GM21737 (cell line): ENCODE data around the gene CALR.
A peak's percentile ranks its signal among the peaks of the same experiment; 100 is the strongest.
"Not testable (repeated sequence)": the region's sequence is repeated elsewhere in the genome, so short reads cannot be mapped to it uniquely, and the experiment has no call there.

Source experiments
- ATAC-seq: cut with Tn5 transposase; IDR thresholded peaks from one replicate; pipeline ENCODE4 v1.9.1; 2021; ENCODE audit warnings: mild to moderate bottlenecking, moderate library complexity; ENCODE audit not compliant: unreplicated experiment

CALR gene

DNA sequence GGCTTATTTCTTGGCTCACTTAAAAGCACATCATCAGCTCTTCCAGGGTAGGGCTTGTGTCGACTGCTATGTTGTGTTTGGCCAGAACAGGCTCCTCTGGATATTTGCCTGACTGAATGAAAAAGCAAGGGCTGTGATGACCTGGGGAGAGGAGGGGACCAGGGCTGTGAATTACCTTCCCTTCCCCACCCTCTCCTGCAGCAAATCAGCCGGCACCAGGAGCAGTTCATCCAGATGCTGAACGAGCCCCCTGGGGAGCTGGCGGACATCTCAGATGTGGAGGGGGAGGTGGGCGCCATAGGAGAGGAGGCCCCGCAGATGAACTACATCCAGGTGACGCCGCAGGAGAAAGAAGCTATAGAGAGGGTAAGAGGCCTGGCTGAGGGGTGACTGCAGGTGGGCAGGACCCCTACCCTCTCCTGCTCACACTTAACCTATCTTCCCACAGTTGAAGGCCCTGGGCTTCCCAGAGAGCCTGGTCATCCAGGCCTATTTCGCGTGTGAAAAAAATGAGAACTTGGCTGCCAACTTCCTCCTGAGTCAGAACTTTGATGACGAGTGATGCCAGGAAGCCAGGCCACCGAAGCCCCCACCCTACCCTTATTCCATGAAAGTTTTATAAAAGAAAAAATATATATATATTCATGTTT, 14.2 kb downstream of the CALR start:
- no peak for ATAC-seq

- ATAC-seq: no peak
Measured at GRCh38 chr19:12953138-12953798, 14.9 kb downstream of the CALR start.

- no peak for ATAC-seq
Measured at GRCh38 chr19:12953799-12954611, 15.6 kb downstream of the CALR start.

GRCh38 chr19:12954612-12954962, 16.2 kb downstream of the CALR start:
- ATAC-seq: no peak

- not testable (repeated sequence) for ATAC-seq
Measured at GRCh38 chr19:12955575-12955974, 17.2 kb downstream of the CALR start.

GRCh38 chr19:12955996-12956395, 17.6 kb downstream of the CALR start:
- ATAC-seq: no peak

DNA sequence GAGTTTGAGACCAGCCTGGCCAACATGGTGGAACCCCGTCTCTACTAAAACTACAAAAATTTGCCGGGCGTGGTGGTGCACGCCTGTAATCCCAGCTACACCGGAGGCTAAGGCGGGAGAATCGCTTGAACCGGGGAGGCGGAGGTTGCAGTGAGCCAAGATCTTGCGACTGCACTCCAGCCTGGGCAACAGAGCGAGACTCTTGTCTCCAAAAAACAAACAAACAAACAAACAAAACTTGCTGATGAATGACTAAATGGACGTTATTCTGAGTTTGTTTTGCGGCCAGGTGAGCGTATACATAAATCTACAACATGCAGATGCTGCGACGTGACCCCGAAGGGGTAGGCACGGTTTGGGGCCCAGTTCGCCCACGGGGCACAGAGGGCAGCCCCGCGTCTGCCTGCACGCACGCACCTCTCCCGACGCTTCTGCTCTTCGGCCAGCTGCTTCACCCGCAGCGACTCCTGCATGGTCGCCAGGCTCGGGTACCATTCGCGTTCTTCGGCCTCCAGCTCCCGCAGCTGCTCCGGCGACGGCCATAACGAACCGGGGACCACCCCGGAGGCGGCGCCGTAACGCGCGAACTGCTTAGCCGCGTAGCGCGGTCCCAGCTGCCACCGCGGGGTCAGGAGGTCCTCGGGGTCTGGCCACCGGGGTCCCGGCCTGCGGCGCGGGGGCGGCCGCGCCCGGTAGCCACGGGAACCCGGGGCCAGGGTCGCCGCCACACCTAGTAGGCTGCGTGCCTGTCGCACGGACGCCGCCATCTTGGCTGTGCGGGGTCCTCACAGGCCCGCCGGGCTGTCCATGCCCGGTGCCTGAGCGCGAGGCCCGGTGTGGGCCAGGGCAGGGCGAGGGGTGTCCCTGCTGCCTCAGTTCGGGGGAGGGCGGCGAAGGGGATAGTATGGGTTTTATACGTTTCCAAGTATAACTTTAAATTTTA, 18.3 kb downstream of the CALR start, which contains the start of gene GADD45GIP1:
Gene GADD45GIP1 (minus strand): TSS at position 778 of the 943 bp plus-strand sequence. CDS start 11 bp downstream, at position 767.
- peak; percentile 60 for ATAC-seq

DNA sequence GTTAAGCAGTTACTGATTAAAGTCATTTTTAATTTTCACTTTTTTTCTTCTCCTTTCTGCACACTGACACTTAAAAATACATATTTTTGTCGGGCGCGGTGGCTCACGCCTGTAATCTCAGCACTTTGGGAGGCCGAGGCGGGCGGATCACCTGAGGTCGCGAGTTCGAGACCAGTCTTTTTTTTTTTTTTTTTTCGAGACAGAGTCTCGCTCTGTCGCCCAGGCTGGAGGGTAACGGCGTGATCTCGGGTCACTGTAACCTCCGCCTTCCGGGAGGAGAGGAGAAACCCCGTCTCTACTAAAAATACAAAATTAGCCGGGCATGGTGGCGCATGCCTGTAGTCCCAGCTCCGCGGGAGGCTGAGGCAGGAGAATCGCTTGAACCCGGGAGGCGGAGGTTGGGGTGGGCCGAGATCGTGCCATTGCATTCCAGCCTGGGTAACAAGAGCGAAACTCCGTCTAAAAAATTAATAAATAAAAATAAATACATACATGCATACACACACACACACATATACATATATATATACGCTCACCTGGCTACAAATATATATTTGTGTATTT, 19.1 kb downstream of the CALR start:
- peak; percentile 4 for ATAC-seq

DNA sequence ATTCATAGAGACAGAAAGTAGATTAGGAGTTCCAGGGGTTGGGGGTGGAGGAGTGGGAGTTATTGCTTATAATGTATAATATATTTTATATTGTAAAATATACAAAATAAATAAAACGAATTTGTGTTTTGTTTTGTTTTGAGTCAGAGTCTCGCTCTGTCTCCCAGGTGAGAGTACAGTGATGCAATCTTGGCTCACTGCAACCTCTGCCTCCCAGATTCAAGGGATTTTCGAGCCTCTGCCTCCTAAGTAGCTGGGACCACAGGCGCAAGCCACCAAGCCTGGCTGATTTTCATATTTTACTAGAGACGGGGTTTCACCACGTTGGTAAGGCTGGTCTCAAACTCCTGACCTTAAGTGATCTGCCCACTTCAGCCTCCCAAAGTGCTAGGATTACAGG, 21.1 kb downstream of the CALR start:
- no peak for ATAC-seq

GRCh38 chr19:12965017-12965811, 26.8 kb downstream of the CALR start:
- ATAC-seq: no peak

DNA sequence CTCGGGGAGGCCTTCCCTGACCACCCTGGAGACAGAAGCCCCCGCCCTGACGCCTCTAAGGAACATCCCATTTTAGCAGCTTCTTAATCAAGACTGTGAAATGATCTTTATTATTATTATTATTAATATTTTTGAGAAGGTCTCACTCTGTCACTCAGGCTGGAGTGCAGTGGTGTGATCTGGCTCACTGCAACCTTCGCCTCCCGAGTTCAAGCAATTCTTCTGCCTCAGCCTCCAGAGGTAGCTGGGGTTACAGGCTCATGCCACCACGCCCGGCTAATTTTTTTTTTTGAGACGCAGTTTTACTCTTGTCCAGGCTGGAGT, 27.4 kb downstream of the CALR start:
- ATAC-seq: no peak

DNA sequence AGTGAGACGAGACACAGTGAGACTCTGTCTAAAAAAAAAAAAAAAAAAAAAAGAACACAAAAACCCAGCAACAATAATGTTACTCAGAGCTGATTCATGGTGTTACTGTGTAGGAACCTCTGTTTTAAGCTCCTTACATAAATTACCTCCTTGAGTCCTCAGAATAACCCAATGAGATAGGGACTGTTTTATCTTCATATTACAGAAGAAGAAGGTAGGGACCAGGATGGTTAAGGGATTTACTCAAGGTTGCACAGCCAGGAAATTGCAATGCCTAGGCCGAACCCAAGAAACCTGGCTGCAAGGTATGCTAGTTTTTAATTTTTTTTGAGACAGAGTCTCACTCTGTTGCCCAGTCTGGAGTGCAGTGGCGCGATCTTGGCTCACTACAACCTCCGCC, 29.5 kb downstream of the CALR start:
- ATAC-seq: no peak

DNA sequence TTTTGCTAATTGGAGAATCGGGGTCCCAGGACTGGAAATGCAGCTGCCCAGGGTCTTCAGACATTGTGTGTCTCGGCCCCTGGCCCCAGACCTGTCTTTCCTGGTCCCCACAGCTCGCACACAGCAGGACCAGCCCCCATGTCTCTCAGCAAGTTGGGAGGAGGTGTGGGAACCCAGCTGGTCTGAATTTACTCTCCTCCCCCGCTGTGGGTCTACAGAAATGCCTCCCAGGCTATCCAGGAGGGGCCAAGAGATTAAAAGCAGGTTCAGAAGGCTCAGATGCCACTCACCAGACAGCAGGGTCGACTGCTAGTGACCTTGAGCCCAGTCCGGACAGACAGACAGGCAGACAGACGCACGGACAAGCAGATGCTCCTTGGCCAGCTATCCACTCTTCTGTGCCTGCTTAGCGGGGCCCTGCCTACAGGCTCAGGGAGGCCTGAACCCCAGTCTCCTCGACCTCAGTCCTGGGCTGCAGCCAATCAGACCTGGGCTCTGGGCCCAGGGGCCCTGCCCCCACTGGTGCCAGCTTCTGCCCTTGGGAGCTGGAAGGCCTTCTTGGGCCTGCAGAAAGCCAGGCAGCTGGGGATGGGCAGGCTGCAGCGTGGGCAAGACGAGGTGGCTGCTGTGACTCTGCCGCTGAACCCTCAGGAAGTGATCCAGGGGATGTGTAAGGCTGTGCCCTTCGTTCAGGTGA, 31.0 kb downstream of the CALR start, which contains the start of gene DAND5:
Gene DAND5 (plus strand): TSS at position 285 of the 697 bp plus-strand sequence. CDS start 85 bp downstream, at position 370.
- ATAC-seq: no peak

- ATAC-seq: no peak
Measured at GRCh38 chr19:12970070-12970820, 31.8 kb downstream of the CALR start.

DNA sequence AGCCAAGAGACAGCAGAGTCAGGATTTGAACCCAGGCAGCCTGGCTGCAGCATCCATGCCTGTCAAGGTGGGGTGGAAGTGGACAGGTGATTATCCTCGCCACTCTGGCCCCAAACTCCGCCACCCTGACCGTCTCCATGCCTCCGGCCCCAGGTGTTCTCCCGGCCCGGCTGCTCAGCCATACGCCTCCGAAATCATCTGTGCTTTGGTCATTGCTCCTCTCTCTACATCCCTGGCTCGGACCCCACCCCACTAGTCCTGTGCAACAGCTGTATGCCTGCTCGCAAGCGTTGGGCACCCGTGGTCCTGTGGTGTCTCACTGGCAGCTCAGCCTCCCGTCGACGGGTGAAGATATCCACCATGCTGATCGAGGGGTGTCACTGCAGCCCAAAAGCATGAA, 34.8 kb downstream of the CALR start:
- no peak for ATAC-seq

DNA sequence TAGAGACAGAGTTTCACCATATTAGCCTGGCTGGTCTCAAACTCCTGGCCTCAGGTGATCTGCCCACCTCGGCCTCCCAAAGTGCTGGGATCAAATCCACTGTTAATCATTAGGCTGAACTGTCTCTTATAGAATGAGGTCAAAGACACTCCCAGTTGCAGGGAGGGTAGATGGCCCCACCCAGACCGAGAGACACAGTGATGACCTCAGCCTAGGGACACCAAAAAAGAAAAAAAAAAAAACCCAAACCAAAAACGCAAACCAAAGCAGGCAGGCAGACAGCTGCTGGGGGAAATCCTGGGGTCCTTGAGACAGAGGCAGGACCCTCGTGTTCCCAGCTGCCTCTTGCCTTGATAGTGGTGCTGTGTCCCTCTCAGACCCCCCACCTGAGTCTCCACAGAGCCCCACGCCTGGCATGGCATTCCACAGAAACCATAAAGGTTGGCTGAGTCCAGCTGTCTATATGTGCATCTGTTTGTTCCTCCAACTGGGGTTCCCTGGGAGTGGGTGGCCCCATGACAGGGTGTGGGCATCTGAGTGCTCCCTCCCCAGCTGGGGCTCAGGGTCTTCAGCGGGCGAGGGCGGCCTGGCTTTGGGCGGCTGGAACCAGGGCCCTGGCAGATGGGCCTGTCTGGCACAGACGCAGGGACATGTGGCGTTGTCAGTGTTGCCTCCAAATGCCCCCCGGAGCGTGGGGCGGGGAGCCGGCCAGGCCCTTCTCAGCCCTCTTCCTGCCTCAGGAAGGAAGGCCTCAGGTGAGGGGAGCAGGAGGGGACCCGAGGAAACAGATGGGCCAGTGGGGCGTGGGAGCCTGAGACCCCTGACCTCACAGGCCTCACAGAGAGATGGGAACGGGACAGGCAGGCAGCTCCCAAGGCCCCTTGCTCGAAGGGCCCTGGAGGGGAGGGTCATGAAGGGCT, 36.2 kb downstream of the CALR start:
- ATAC-seq: no peak

- no peak for ATAC-seq
Measured at GRCh38 chr19:12975221-12975741, 36.9 kb downstream of the CALR start.
